NCI-H1694 (cell line): Measurements from ENCODE around the gene RIMS3.

Source experiments
- DNase-seq: peaks from one replicate; lab custom pipeline; 2025; lab: John Stamatoyannopoulos, UW

RIMS3 gene

DNA sequence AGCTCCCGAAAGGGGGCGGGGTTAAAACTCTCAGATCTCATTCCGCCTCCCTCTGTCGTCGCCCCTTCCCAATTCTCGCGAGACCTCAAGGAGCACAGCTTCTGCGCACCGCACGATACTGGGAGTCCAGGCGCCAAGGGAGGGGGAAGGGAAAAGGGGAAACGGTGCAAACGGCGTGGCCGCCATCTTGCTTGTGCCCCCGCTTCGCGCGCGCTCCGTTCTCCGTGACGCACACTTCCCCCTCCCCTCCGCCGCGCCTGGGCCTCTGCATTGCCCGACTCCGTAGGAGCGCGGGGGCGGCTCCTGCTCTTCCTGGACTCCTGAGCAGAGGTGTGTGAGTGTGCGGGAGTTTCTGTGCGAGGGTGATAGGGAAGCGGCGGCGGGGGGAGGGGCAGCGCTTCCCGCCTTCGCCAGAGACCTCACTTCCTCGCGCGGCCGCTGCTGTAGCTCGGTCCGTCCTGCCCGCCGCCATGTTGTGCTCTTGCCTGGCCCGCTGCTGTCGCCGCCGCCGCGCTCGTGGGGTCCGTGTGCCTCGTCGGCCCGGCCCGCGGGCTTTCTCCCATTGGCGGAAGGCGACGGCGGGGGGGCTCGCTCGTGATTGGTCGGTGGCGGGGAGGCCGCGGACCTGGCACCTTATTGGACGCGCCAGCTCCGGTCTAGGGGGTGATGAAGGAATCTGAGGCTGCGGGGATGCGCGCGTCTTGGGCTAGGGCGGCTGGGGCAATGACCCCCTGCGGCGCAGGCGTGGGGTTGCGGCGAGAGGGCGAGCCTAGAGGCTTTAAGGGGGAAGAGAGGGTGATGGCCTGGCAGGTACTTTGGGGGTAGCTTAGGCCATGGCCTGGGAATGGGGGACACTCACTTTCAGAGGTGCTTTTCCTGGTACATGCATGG lies 26.3 kb upstream of the RIMS3 start, which contains the start of gene NFYC:
Gene NFYC, plus strand, starts transcription at position 167 of the 891 bp plus-strand sequence. CDS start 47,140 bp downstream, outside the sequence.
- peak; percentile 95 for DNase-seq

DNA sequence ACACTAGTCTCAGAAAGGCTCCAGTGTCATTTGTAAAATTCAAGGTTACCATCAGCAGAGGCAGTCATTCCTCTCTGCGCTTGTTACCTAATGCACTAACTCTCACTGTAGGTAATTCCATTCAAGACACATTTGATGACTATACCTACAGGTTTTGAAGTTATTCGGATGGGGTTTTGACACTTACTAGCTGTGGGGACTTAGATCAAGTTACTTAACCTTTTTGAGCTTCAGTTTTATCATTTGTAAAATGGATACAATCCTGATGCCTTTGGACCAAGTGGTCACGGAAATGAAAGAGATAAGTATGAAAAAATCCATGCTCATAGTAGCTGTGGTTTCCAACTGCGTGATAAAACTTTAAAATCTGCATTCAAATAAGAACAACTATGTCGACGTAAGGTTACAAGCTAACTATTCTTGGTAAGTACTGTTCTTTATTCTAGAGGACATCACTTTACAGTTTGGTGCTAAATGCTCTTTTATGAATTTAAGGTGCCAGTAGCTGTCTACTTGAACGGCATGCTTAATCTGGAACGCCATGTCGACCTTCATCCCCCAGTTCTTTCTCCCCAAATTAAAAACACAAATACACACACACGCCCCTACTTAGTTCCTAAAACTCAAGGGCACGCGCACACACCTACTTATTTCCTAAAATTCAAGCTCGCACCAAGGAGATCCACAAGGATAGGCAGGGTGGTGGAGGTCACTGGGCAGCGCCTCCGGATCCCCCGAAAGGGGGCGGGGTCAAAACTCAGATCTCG lies 25.5 kb upstream of the RIMS3 start:
- no peak for DNase-seq

DNA sequence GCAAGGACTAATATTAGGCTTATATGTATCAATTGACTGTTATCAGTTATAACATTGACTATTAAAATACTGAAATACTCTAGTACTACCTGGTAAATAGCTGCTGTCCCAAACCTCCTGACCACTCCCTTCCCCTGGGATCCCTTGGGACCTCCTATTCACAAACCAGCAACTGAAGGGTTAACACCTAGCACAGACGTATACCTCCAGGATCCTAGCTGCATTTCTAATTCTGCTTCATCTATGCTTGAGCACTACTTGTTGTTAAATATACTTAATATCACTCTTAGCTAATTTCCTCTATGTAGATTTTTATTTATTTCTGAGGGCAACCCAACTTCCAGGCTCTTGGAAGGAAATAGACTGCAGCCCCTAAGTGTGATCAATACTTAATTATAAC lies 24.3 kb upstream of the RIMS3 start:
- no peak for DNase-seq

DNA sequence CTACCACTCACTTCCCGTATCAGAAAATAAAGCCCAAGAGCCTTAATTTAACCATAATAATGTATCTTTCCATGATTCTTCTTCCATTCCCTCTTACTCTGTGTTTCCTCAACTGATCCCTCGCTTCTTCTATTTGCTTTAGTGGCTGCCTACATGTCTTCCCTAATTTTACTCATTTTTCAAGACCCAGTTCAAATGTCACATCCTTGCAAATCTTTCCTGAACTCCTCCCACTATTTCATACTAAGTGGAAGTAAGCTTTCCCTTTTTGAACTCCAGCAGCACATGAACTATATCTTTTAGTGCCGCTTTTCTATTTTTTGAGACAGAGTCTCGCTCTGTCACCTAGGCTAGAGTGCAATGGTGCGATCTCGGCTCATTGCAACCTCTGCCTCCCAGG lies 22.2 kb upstream of the RIMS3 start:
- no peak for DNase-seq

DNA sequence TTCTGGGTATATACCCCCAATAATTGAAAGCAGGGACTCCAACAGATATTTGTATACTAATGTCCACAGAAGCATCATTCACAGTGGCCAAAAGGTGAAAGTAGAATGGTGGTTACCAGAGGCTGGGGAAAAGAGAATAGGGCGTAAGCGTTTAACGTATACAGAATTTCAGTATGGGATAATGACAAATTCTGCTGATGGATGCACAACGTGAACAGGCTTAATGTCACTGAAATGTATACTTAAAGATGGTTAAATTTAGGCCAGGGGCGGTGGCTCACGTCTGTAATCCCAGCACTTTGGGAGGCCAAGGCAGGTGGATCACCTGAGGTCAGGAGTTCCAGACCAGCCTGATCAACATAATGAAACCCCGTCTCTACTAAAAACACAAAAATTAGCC lies 21.6 kb upstream of the RIMS3 start:
- DNase-seq, result no peak

DNA sequence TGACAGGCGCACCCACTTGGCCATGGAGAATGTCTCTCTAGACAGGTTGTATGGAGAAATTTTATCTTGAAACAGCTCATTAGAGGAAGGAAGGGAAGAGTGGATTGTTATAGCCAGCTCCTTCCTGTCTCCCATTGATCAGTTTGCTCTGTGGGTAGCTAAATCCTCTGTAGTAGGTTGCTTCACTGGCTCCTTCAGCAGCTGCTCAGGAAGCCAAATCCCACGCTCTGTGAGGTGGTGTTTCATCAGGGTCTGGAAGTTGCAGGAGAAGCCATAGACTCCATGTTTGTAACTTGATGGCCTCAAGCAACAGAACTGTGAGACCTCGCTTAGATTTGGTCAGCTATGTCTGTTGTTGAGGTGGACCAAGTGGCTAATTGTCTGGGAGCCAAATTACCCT lies 19.2 kb upstream of the RIMS3 start:
- DNase-seq, result no peak

DNA sequence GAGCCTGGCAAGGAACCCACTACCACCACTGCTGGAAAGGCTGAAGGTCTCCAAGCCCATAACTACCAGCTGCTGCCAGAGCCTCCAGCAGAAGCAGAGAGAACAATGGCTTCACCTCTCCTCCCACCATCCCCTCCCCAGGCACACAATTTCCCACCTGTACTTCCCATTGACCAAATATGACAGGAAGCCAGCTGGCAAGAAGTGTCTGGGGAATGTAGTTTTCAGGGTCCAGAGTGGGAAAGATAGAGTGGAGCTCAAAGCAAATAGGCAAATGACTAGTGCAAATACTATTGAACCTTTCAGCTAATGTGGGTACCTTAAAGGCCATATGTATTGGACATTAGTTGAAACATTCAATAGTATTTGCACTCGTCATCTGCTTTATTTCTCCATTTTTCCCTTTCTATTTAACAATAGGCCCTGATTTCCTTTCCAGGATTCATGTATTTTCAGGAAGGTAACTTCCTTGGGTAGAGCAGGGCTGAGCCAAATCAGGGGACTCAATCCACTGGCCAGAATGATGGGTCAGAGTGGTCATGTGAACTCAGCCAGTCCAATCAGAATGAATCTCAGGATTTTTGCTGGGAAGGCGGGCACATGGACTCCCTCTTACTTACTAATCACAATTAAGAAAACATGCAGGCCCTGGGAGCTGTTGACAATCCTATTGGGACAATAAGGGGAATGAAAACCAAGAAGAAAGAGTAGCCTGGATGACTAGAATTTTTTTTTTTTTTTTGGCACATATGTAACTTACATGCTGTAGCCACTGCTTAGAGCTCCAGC lies 13.9 kb upstream of the RIMS3 start:
- DNase-seq, result no peak

DNA sequence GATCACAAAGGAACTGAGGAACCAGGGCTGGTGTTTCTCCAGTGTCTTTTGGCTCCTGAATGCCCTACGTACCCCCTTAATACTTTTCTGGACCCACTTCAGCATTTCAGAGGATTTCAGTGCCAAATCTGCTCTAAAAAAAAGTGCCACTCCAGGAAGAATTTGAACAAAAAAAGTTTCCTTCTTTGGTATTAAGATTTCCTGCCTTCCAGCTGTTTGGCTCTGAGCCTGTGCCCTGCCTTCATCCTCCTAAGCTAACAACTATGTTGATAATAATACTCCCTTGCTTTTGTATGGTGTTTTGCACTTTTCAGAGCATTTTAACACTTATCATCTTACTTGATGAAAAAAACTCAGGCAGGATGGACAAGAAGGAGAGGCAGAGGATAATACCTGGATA lies 11.0 kb upstream of the RIMS3 start:
- no peak for DNase-seq

DNA sequence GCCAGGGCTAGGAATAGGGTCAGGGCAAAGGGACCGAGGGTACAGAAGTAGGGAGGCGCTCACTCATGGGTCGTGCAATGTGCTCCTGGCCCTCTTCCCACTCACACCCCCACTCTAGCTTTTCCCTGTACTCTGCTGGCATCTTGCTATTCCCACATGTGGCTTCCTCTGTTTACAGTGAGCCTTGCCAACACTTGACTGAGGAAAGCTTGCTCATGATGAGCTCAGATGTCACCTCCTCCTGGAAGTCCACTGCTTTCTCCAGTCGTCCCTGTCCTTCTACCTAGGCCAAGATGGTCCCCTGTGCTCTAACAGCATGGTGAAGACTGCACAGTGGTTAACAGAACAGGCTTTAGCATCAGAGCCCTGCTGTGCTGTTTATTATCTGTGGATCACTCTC lies 8.0 kb upstream of the RIMS3 start:
- DNase-seq, result no peak

DNA sequence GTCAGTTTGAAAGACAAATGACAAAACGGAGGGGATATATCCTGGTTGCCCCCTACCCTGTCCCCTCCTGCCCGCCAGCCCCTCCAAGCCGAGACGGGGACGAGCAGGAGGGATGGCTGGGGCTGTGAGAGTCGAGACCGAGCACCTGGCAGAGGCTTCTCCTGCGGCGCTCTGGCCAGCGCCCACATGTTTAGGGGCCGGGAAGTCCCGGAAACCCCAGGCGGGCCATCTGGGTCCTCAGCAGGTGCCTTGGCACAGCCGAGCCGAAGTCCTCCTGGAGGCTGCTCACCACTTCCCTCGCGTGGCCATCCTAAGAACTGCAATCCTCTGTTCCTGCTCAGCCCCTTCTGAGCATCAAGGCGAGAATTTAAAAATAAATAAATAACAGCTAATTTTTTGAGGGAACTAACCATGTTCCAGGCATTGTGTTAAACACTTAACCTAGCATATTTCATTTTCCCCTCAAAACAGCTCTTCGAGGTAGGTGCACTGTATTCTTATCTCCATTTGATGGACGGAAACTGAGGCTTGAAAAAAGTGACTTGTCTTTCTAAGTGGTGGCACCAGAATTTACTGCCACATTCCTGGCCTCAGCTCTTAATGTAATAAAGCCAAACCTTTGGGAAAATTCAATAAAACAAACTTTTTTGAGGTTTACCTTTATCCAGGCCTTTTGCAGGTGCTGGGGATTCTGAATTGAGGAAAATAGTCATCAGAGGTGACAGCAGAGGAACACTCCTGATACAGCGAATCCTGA lies 3.5 kb upstream of the RIMS3 start:
- DNase-seq, result peak; percentile 66

DNA sequence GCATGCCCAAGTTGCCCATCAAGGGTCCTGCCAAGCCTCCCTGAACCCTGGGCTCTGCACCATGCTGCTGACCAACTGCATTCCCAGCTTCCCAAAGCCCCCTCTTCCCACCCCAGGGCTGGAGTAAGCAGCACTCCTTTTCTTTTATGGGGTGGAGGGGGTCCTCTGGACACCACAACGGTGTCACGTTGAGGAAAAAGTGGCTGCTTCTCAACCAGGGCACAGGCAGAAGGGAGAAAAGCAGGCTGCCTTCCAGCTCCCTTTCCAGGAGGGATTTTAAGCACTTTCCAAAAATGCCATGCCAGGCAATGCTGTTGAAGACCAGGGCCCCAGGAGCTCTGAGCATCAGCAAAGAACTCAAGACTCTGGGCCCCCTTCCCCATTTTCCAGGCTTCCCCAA lies 691 bp downstream of the RIMS3 start:
- no peak for DNase-seq

DNA sequence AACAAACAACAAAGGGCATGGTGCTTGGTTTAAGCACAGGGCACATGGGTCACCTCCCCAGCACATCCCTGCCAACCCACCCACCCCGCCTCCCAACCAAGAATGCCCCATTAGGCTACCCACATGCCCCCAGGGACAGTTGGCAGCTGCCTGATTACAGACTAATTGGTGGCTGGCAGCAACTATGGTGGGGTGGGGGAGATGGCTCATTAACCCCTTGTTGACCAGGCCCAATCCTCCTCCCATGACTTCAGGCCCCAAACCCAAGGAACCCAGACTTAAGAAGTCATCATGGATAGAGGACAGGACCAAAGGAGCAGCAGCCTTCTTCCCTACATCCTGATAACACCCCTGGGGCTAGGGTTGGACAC lies 1.3 kb downstream of the RIMS3 start:
- peak; percentile 57 for DNase-seq

DNA sequence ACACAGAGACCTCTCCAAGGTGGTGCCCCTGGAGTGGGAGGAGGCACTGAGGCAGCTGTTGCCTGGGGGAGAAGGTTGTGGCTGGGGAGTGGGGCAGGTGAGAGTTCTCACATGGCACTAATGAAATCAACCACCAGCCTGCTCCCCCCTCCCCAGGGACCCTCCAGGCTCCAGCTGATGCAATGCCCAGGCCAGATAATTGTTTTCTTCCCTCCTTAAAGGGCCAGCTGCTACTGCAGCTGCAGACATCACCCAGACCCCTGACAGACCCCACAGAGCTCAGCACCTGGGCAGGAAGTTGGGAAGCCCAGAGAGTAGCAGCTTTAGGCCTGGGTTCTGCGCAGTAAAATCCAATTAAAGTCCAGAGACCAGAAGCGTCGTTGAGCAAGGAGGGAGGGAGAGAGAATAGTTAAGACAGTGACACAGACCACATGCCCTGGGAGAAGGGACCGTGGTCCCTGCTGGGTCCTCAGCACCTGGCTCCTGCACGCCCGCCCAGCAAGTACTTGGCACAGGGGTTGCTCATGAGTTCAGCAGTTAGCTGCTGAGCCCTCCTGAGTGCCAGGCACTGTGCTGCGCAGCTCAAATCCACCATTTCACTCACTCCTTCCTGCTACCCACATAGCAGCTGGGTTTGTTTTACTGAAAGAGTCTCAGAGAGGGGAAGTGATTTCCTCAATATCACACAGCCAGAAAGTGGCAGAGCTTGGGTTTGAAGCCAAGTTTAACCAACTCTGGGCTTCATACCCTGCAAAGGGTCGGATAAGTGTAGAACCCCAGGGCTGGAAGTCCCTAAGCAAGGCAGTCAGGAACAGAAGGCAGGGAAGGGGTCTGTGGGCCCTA lies 1.9 kb downstream of the RIMS3 start:
- no peak for DNase-seq

DNA sequence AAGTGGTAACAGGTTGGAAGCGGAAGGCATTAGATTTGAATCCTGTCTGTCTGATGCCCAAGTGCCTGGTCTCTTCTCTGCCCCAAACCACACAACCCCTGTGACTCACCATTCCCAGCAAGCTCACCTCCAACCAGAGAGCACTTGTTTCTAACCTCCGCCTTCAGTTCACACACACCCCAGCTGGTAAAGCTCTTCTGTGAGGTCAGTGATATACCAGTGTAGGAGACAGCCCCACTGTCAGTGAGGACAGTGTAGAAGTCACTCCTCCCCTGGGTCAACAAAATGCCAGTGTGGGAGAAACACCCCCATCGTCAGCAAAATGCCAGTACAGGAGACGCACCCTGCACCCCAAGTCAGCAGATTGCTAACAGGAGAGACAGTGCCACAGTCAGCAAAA lies 2.6 kb downstream of the RIMS3 start:
- no peak for DNase-seq

DNA sequence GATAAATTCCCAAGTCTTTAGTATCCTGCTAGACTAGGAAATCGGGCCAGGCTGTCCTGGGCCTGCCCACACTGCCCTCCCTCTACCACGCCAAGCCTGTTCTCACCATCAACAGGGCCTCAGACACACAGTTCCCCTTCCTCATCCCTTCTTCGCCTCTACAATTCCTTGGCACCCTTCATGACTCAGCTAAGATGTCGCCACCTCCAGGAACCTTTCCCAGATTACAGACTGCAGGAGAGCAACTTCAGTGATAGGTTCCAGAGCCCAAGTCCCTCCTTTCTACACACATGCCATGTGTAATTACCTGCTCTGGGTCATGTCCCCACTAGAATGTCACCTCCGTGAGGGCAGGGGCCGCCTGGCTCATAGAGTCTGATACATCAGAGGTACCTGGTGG lies 3.3 kb downstream of the RIMS3 start:
- DNase-seq, result no peak

DNA sequence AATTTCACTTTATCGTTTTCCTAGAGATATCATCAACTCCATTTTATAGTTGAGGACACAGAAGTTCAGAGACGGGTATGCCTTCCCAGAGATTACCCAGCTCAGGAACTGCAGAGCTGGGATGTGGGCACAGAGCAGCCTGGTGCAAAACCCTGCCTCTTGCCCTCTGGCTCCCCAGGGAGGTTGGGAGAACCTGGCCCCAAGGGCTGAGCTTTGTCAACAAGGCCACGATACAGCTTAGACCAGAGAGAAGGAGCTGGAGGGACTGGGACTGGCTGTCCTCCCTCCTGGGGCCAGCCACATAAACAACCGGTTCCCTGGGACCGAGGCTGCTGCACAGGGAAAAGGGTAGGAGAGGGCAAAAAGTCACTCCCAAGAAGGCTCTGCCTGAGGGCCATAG lies 3.8 kb downstream of the RIMS3 start:
- DNase-seq, result no peak

DNA sequence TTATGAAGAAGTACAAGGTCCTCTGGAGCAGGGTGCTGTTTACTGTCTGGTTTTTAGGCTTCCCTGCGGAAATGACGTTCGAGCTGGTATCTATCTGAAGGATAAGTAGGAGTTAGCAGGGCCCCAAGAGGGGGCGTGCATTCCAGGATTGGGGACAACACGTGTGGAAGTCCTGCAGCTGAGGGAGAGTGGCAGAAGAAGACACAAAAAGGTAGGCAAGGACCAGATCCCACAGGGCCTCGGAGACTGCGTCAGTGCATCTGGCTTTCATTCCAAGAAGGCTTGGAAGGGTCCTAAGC lies 5.9 kb downstream of the RIMS3 start:
- no peak for DNase-seq

DNA sequence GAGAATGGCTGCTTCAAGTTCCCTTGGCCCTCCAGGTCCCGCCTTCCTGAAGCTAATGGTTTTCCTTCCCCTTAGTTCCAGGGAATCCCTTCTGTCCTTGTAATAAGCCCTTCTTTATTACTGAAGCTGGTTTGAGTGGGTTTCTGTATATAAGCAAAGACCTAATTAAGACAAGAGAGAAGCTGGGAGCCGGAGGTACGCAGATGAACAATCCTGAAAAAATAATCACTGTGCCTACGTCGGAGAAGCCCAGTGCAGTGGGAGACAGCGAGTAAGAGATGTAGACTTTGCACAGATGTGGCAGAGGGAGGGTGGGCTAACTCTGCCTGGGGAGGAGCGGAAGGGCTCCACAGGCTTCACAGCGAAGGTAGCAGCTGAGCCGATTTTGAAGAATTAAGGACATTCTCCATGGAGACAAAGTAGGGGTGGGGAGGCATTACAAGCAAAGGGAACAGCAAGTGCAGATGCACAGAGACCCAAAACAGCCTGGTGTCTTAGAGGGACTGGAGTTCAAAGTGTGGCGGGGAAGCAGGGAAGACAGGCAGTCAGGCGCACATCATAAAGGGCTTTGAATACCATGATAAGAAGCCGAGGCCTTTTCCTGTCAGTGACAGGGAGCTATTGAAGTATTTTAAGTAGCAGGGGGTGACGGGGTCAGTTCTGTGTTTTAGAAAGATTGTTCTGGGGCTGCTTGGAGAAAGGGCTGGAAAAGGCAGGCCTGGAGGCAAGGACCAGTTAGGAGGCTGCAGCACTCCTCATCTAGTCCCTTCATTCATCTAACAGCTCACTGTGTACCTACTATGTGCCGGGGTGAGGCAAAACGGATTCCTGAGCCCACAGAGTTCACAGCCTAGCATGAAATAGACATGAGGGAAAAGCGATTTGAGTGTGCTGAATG lies 6.5 kb downstream of the RIMS3 start:
- no peak for DNase-seq

DNA sequence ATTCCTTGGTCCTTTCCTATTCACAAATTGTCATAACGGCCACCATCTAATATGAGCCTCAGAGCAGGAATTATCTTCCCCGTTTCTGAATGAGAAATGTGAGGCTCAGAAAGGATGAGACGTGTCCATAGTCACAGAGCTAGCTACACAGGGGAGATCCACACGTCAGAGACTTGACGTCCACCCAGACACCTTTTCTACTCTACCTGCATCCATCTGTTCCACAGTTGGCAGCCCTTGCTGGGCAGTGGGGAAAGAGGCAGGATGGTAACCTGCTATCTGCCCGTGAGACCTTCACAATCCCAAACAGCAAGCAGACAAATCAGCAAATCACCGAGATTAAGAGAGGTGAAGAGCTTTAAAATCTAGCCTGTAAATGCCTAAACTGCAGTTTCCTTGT lies 8.4 kb downstream of the RIMS3 start:
- no peak for DNase-seq
